ENCODE results near the gene PRDM16.

DNA sequence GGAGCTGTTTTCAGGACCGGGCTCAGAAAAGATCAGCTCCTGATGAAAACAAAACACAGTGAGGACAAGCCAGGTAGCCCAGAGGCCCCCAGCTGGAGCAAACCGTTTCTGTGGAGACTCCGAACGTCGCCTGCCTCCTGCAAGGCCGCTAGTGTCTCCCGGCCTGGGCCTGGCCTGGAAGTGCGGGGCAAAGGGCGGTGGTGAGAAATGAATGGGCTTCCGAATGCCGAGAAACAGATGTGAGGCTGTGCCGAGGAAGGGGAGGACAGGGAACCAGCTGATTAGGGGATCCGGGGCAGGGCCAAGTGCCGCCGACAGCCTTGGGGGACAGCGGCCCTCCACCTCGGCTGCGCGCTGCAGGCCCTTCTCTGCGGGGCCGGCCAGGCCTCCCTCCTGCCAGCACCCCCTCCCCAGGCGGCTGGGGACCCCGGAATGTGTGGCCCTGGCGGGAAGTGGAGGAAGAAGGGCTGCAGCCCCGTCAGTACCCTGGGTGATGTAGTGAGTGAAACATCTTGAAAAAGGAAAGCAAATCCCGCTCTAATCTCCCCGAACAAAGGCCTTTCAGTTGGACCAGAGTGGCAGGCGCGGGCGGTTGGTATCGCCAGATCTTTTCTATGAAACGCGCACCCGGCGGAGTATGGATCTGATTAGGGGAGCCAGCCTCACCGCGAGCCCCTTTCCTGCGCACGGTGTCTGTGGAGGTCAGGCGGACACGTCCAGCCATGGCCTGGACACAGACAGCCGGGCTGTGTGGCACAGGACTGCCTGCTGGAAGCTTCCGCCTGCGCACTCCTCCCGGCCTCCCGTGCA is 52.6 kb downstream of the PRDM16 start:
- TF ChIP-seq, protein P1, sequence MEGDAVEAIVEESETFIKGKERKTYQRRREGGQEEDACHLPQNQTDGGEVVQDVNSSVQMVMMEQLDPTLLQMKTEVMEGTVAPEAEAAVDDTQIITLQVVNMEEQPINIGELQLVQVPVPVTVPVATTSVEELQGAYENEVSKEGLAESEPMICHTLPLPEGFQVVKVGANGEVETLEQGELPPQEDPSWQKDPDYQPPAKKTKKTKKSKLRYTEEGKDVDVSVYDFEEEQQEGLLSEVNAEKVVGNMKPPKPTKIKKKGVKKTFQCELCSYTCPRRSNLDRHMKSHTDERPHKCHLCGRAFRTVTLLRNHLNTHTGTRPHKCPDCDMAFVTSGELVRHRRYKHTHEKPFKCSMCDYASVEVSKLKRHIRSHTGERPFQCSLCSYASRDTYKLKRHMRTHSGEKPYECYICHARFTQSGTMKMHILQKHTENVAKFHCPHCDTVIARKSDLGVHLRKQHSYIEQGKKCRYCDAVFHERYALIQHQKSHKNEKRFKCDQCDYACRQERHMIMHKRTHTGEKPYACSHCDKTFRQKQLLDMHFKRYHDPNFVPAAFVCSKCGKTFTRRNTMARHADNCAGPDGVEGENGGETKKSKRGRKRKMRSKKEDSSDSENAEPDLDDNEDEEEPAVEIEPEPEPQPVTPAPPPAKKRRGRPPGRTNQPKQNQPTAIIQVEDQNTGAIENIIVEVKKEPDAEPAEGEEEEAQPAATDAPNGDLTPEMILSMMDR (IDR thresholded peaks at IDR 0.05) = no peak
- no peak for TF ChIP-seq POLR2A (IDR thresholded peaks at IDR 0.05)
